Right lobe of liver (tissue), 4 donors: Measurements from ENCODE around the gene MARCHF10.

ENCODE experiments used
- POLR2A ChIP-seq: fragments of 450-650 bp; IDR thresholded peaks from one replicate; pipeline ENCODE4 v1.6.1; 2017; ENCODE audit warnings: antibody characterized with exemption, mild to moderate bottlenecking
- TF ChIP-seq, protein P1 (sequence below), 4 donors: fragments of 200-600 bp in 3 of 4; fragments of 450-650 bp in 1 of 4; IDR thresholded peaks; one replicate each; pipeline versions ENCODE4 v1.5.1 to v1.8.0; 2016 to 2022; ENCODE audit warnings: antibody characterized with exemption in 4 of 4, mild to moderate bottlenecking in 2 of 4
- donor health status: DM: no; HTN: no; CAD: no.
- donor health status: DM: no; HTN: no; CAD: no.
- donor health status: DM: no; HTN: yes; CAD: no.

DNA sequence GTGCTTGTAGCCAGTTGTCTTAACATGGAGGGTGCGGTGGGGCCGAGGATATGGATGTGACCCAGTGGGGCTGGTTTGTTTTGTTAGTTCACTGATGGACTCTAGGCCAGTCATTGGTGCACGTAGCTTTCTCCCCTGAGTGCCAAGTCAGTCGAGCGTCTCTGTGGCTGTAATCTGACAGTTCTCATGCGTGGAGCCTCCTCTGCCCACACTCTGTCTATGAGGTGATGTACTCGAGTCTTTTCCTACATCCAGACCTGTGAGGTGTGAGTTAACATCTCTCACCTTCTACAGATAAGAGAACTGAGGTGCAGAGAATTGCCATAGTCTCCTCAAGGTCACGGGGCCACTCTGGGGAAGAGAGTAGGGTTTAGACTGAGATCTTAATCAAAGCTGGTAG is 90.2 kb downstream of the MARCHF10 start:
- TF ChIP-seq, protein P1, sequence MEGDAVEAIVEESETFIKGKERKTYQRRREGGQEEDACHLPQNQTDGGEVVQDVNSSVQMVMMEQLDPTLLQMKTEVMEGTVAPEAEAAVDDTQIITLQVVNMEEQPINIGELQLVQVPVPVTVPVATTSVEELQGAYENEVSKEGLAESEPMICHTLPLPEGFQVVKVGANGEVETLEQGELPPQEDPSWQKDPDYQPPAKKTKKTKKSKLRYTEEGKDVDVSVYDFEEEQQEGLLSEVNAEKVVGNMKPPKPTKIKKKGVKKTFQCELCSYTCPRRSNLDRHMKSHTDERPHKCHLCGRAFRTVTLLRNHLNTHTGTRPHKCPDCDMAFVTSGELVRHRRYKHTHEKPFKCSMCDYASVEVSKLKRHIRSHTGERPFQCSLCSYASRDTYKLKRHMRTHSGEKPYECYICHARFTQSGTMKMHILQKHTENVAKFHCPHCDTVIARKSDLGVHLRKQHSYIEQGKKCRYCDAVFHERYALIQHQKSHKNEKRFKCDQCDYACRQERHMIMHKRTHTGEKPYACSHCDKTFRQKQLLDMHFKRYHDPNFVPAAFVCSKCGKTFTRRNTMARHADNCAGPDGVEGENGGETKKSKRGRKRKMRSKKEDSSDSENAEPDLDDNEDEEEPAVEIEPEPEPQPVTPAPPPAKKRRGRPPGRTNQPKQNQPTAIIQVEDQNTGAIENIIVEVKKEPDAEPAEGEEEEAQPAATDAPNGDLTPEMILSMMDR (IDR thresholded peaks at IDR 0.05) = no peak
- TF ChIP-seq POLR2A = no peak
